NB4 (cell line): ENCODE measurements around the gene RIPK4.
A peak's percentile ranks its signal among the peaks of the same experiment; 100 is the strongest.

Experiments
- DNase-seq: peaks from one replicate; pipeline ENCODE4 v3.0.0; 2010; ENCODE audit warnings: low read depth
- H3K4me3 ChIP-seq: one replicate; pipeline ENCODE4 v1.5.1; 2011; ENCODE audit warnings: mild to moderate bottlenecking, low read depth, low read length, moderate library complexity
- CTCF ChIP-seq: IDR thresholded peaks from one replicate; pipeline ENCODE4 v1.5.1; 2012; ENCODE audit warnings: low read depth, low read length
- MYC ChIP-seq: IDR thresholded peaks from 2 replicates; pipeline ENCODE4 v1.6.1; 2011; ENCODE audit warnings: low read depth, low read length
- POLR2A ChIP-seq: IDR thresholded peaks from 2 replicates; pipeline ENCODE4 v1.6.1; 2011; ENCODE audit warnings: mild to moderate bottlenecking; ENCODE audit not compliant: insufficient read length; ENCODE audit errors: extremely low read depth
- TF ChIP-seq, protein P1 (sequence below): IDR thresholded peaks from 2 replicates; pipeline ENCODE4 v1.6.1; 2011; ENCODE audit warnings: low read depth, low read length

RIPK4 gene

DNA sequence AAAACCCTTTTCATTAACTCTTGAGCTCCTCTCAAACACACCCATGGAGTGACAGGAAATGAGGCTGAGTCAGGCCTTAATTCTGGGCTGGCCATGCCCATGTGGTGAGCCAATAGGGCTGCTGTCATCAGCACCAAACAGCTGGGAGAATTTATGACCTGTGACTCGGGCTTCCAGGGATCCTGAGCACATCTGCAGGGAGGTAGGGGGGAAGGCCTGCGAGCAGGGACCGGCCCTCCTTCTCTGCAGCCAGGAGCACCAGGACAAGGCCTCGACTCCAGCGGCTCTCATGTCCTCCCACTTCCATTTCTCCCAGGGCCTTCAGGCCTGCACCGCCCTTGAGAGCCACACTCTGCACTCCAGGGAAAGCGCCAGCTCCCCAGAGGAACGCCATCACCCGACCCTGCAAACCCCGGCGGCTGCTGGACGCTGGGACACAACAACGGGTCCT is 14.6 kb downstream of the RIPK4 start:
- TF ChIP-seq, protein P1, sequence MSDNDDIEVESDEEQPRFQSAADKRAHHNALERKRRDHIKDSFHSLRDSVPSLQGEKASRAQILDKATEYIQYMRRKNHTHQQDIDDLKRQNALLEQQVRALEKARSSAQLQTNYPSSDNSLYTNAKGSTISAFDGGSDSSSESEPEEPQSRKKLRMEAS, result no peak
- TF ChIP-seq CTCF (no peak), POLR2A (no peak), MYC (no peak)
- H3K4me3 ChIP-seq, result no peak overlapping the region
- DNase-seq, result peak; percentile 32

GRCh38 chr21:41751611-41752011 is 15.2 kb downstream of the RIPK4 start:
- no peak for DNase-seq
- TF ChIP-seq, protein P1, result no peak
- TF ChIP-seq POLR2A (no peak), MYC (no peak), CTCF (no peak)
- no peak overlapping the region for H3K4me3 ChIP-seq

- TF ChIP-seq MYC (no peak), CTCF (no peak), POLR2A (no peak)
- TF ChIP-seq, protein P1, result no peak
- no peak overlapping the region for H3K4me3 ChIP-seq
- no peak for DNase-seq
Observed at GRCh38 chr21:41750532-41751151, 16.2 kb downstream of the RIPK4 start.

GRCh38 chr21:41750051-41750450 is 16.8 kb downstream of the RIPK4 start:
- DNase-seq, result no peak
- TF ChIP-seq, protein P1, result no peak
- no peak for TF ChIP-seq MYC
- TF ChIP-seq CTCF, result no peak
- no peak for TF ChIP-seq POLR2A
- no peak overlapping the region for H3K4me3 ChIP-seq

- TF ChIP-seq, protein P1, result no peak
- TF ChIP-seq POLR2A (no peak), MYC (no peak), CTCF (no peak)
- no peak for DNase-seq
- no peak overlapping the region for H3K4me3 ChIP-seq
Observed at GRCh38 chr21:41749286-41749685, 17.6 kb downstream of the RIPK4 start.
